PFSK-1 (cell line): ENCODE data around the gene LINC00632.

Experiments
- FOXP2 ChIP-seq: optimal IDR thresholded peaks from 2 replicates; pipeline ENCODE3; 2011; ENCODE audit warnings: borderline replicate concordance, control low read depth, inconsistent platforms; ENCODE audit not compliant: insufficient read depth; ENCODE audit errors: extremely low read length, extremely low read depth
- POLR2AphosphoS5 ChIP-seq: IDR thresholded peaks from 2 replicates; pipeline ENCODE4 v1.6.1; 2012; ENCODE audit warnings: low read depth, mild to moderate bottlenecking, control low read depth, low read length, moderate library complexity
- SIN3A ChIP-seq: IDR thresholded peaks from 2 replicates; pipeline ENCODE4 v1.6.1; 2012; ENCODE audit warnings: mild to moderate bottlenecking, low read length, moderate library complexity, borderline replicate concordance; ENCODE audit not compliant: insufficient read depth
- TAF1 ChIP-seq: IDR thresholded peaks from 2 replicates; pipeline ENCODE4 v1.6.1; 2012; ENCODE audit warnings: low read length, control low read depth, borderline replicate concordance; ENCODE audit not compliant: insufficient read depth
- TF ChIP-seq, protein P1 (sequence below), 2 experiments: IDR thresholded peaks; 2 replicates each; pipeline versions ENCODE4 v1.6.1 to v1.8.0; 2011 to 2012; ENCODE audit warnings: low read depth in 2 of 2, low read length in 2 of 2, control low read depth in 1 of 2, inconsistent platforms in 1 of 2, mild to moderate bottlenecking in 1 of 2, moderate library complexity in 1 of 2; ENCODE audit not compliant: insufficient read depth in 1 of 2

Gene LINC00632

DNA sequence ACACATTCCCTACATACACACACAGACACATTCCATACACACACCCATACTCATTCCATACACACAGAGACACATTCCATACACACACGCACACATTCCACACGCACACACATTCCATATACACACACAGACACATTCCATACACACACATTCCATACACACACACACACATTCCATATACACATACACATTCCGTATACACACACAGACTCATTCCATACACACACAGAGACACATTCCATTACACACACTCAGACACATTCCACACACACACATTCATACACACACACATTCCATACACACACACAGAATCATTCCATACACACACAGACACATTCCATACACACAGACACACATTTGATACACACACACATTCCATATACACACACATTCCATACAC is 15.2 kb downstream of the LINC00632 start:
- no peak for TF ChIP-seq TAF1
- TF ChIP-seq, protein P1, sequence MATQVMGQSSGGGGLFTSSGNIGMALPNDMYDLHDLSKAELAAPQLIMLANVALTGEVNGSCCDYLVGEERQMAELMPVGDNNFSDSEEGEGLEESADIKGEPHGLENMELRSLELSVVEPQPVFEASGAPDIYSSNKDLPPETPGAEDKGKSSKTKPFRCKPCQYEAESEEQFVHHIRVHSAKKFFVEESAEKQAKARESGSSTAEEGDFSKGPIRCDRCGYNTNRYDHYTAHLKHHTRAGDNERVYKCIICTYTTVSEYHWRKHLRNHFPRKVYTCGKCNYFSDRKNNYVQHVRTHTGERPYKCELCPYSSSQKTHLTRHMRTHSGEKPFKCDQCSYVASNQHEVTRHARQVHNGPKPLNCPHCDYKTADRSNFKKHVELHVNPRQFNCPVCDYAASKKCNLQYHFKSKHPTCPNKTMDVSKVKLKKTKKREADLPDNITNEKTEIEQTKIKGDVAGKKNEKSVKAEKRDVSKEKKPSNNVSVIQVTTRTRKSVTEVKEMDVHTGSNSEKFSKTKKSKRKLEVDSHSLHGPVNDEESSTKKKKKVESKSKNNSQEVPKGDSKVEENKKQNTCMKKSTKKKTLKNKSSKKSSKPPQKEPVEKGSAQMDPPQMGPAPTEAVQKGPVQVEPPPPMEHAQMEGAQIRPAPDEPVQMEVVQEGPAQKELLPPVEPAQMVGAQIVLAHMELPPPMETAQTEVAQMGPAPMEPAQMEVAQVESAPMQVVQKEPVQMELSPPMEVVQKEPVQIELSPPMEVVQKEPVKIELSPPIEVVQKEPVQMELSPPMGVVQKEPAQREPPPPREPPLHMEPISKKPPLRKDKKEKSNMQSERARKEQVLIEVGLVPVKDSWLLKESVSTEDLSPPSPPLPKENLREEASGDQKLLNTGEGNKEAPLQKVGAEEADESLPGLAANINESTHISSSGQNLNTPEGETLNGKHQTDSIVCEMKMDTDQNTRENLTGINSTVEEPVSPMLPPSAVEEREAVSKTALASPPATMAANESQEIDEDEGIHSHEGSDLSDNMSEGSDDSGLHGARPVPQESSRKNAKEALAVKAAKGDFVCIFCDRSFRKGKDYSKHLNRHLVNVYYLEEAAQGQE (IDR thresholded peaks at IDR 0.05; ENCODE audit: insufficient read depth in 1 of 2, low read depth in 2 of 2, low read length in 2 of 2), result no peak
- TF ChIP-seq FOXP2, result no peak
- no peak for TF ChIP-seq SIN3A
- no peak for TF ChIP-seq POLR2AphosphoS5

DNA sequence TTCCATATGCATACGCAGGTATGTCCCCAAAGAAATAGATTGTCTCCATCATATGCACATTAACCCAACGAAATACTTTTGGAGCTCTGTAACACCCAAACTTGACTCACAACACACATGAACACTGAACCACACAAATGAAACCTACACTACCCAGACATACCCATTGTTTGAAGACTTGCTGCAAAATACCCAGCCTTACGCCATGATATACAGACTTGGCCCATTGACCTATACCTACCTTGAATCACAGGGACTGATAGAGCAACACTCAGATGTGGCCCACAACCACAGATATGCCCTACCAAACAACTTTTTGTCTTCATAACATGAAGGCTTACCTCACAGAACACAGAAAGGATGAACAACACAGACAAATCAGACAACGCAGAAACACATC is 15.9 kb downstream of the LINC00632 start:
- no peak for TF ChIP-seq POLR2AphosphoS5
- no peak for TF ChIP-seq TAF1
- TF ChIP-seq, protein P1 (IDR thresholded peaks at IDR 0.05; ENCODE audit: insufficient read depth in 1 of 2, low read depth in 2 of 2, low read length in 2 of 2), result no peak

DNA sequence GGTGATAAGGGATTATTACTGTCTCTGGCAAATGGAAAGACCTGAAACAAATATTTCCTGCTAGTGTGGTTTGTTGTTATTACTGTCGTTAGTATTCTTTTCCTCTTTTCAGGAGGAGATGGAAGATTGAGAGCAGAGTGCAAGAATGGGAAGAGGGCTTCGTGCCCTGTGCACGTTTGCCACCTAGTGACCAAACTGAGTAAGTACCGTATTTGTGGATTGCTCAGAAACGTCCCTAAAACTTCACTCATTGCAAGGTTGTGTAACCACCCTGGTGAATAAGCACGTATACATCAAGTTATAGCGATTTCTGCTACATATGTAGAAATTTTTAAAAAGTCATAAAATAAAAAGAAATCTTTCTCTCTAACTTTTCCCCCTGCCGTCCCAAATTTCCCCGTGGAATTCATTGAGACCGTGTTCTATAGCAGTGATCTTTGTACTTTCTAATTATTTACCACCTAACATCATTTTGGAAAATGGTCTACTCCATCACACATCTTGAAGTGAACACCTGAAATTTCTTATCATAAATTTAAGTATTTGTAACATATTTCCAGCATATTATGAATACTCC is 24.3 kb downstream of the LINC00632 start:
- TF ChIP-seq SIN3A (no peak), FOXP2 (no peak), POLR2AphosphoS5 (no peak), TAF1 (no peak)
- TF ChIP-seq, protein P1 (IDR thresholded peaks at IDR 0.05; ENCODE audit: insufficient read depth in 1 of 2, low read depth in 2 of 2, low read length in 2 of 2), result no peak

DNA sequence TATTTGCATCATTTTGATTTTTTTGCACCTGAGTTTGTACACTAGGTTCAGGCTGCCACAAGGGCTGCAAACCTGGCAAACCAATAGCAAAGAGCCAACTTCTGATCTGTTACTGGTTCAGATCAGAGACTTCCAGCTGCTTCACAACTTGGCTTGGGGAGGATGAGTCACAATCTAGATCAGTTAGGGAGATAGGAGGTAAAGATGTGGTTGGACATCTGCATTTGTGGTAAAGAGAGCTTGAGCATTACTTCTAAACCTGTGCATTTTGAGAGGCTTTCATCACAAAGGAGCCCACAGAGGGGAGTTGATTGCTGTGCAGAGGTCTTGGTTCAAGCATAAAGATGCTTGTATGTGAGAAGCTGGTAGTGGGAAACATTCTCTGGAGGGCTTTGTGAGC is 34.5 kb downstream of the LINC00632 start:
- TF ChIP-seq TAF1, result no peak

DNA sequence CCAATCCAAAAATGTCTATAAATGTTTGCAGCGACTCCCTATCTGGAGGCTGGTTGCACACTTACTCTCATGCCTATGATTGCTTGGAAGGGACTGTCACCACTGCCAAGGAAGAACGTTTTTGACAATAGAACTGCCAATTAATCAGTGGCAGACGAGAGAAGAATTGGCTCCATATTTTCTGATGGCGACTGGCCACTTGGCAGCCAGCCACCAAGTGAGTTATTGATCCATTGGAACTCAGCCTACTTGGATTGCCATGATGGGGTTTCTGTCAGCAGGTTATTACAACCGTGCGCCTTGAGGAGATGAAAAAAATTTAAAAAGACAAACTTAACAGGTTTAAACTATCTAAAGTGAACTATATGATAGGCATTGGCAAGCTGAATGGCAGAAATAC is 47.4 kb downstream of the LINC00632 start:
- TF ChIP-seq, protein P1 (IDR thresholded peaks at IDR 0.05; ENCODE audit: insufficient read depth in 1 of 2, low read depth in 2 of 2, low read length in 2 of 2), result no peak
- TF ChIP-seq FOXP2, result no peak
- no peak for TF ChIP-seq POLR2AphosphoS5
- TF ChIP-seq SIN3A, result no peak
- TF ChIP-seq TAF1, result no peak
